Stimulated activated CD8-positive, alpha-beta memory T cell treated with anti-CD3 and anti-CD28 coated beads, Interleukin-4, amount 100 ng/mL, for 1 hour (primary cell): Measurements from ENCODE around the gene HPGDS.
"Not testable (repeated sequence)": the region's sequence is repeated elsewhere in the genome, so short reads cannot be mapped to it uniquely, and the experiment has no call there.

Experiments
- DNase-seq, 2 donors: peaks; one replicate each; pipeline ENCODE4 v3.0.0-alpha.2; 2020; ENCODE audit warnings: low read depth in 2 of 2, low spot score in 1 of 2

The HPGDS gene

DNA sequence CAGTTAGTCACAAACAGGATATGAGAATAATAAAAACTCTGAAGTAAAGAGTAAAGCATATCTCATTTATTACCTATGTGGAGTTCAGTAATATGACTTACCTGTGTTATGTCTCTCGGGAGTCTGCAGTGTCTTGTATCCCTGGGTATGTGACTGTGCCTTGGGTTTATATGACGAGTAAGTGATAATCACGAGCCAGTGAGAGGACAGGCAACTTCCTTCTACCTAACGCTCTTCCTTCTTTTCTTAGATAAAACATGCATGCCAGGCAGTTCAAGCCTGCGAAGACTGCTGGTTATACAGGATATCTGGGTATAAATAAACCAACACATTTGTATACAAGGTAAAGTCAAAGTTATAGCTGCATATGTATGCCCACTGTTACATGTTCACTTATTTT lies at the start of gene HPGDS:
Gene HPGDS (minus strand): TSS at position 143 of the 400 bp plus-strand sequence. CDS start 8,207 bp downstream, outside the sequence.
- DNase-seq: no peak

DNA sequence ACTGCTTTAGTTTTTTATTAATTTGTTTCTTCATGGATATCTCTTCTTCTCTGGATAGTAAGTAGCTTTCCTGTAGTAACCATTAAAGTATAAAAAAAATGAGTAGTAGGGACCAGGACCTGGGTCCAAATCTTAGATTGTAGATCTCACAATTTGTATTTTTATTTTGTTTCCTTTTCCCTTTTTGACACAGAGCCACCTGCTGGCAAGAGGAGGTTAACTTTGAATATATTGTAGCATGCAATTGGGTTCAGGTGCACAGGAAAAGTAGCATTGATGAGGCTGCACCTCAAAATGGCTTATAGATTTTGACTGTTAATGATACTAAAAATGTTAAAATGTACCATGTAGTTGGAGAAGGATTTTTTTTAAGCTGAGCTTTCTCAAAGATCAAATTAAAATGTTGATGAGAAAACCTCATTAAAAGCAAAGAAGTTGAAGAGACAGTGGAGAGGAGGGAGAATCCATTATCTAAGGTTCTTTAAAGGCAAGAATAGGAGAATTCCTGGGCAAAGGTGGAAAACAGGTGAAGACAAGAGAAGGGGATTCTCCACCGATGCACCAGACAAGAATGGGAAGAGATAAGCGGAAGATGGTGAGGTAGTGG lies 48.3 kb upstream of the HPGDS start:
- no peak for DNase-seq

DNA sequence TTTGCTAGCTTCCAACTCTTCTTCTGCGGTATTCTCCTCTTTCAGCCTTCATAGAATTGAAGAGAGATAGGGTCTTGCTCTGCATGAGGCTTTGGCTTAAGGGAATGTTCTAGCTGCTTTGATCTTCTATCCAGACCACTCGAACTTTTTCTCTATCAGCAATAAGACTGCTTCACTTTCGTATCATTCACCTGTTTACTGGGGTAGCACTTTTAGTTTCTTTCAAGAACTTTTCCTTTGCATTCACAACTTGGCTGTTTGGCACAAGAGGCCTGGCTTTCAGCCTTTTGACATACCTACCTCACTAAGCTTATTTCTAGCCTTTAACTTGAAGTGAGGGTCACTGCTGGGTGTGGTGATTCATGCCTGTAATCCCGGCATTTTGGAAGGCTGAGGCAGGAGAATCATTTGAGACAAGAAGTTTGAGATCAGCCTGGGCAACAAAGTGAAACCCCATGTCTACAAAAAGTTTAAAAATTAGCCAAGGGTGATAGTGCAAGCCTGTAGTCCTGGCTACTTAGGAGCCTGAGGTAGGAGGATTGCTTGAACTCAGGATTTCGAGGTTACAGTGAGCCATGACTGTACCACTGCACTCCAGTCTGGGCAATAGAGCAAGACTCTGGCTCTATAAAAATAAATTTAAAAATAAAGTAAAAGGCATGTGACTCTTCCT lies 47.1 kb upstream of the HPGDS start:
- DNase-seq: no peak

GRCh38 chr4:94387965-94388364 lies 45.3 kb upstream of the HPGDS start:
- not testable (repeated sequence) for DNase-seq

DNA sequence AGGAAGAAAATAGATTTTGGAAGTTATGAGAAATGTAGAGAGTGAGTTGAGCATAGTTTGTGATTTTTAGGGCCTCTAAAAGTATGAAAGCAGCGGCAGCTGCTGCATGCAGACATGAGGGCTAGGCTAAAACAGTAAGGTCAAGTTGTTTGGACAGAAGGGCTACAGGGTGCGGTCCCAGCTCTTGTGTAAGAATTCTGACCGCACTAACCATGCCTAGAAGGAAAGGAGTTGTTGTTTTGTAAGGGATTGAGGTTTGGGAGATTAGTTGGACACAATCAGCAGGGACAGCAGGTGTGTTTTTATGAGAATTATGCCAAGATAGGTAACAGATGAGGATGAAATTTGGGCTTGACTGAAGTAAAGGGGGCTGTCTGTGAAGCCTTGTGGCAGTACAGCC lies 42.8 kb upstream of the HPGDS start:
- DNase-seq: not testable (repeated sequence)

DNA sequence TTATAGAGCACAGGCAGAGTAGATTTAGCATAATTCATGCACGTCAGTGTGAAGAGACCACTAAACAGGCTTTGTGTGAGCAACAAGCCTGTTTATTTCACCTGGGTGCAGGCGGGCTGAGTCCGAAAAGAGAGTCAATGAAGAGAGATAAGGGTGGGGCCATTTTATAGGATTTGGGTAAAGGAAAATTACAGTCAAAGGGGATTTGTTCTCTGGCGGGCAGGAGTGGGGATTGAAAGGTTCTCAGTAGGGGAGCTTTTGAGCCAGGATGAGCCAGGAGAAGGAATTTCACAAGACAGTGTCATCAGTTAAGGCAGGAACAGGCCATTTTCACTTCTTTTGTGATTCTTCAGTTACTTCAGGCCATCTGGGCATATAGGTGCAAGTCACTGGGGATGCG lies 40.3 kb upstream of the HPGDS start:
- DNase-seq: not testable (repeated sequence)

GRCh38 chr4:94378047-94378446 lies 35.4 kb upstream of the HPGDS start:
- no peak for DNase-seq

GRCh38 chr4:94377294-94377693 lies 34.7 kb upstream of the HPGDS start:
- DNase-seq: no peak

DNA sequence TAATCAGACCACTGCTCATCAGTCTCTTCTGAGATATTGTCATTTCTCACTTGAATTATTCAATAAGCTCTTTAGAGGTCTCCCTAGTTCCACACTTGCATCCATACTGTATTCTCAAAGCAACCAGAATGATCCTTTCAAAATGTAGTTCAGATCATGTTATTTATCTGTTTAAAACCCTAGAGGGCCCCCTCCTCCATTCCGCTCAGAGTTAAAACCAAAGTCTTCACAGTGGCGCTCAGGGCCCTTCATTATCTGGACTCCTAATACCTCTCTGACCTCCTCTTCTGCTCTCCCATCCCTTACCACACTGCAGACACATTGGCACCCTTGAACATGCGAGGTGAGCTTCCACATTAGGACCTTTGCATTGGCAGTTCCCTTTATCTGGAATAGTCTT lies 32.7 kb upstream of the HPGDS start:
- DNase-seq: no peak

- no peak for DNase-seq
Observed at GRCh38 chr4:94373752-94374151, 31.1 kb upstream of the HPGDS start.

- DNase-seq: no peak
Observed at GRCh38 chr4:94372991-94373390, 30.4 kb upstream of the HPGDS start.

DNA sequence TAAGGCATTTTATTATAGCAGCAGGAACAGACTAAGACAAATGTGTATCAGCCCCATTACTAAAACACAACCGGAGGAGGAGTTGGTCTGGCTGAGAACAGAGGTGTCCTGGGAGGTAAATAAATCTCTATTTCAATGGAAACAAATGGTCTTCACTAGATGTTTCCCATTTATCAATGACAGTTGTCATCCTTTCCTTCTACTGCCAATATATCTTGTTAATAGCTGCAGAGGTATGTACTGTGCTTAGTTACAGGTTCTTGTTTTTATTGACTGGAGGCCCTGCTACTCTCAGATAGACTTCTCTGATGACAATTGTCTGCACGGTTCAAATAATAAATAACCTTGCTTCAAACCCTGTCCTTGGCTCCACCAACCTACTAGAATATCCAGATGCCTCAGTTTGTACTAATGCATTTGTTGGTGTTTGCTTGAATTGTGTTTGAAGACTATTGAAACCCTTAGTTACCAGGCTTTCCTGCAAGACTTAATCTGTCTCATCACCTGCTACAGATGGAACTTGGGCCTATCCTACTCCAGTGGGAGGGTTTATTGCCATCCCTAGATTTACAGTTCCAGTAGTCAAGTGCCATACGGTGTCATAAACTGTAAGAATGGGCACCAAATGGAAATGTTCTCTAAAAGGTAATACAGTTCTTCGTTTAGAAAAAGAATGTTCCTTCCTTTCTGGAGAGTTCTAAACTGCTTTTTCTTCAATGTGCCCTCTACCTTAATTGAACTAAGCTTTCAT lies 29.8 kb upstream of the HPGDS start:
- no peak for DNase-seq

- no peak for DNase-seq
Observed at GRCh38 chr4:94371290-94371689, 28.7 kb upstream of the HPGDS start.

DNA sequence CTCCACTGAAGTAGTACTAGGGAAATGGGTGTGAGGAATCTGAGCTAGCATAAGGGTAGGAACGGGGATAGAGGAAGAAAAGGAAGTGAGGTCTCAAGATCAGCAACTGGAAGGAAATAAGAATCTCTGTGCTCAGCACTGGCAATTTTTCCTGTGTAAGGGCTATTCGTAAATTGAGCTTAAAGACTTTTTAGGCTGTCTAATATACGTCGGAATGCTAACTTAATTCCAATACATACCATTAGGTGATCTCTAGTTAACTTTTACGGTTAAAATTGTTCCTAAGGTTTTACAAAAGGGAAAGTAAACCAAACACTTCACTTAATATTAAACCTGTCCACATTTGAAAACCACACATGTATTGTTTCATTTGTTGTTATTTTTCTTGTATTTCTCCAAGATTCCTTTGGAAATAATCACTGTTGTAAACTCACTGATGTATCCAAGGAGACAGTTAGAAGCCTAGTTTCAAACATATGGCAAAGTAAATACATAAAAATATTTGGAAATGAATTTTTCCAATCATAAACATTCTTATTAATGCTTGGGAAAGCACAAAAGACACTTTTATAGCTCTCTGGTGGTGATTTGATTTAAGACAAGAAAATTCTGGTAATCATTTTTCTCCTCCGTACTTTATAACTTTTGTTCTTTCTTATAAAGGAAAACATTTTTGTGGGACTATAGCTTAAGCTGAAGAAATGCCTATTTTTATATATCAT lies 28.1 kb upstream of the HPGDS start:
- DNase-seq: no peak

- DNase-seq: no peak
Observed at GRCh38 chr4:94369046-94369445, 26.4 kb upstream of the HPGDS start.

- DNase-seq: no peak
Observed at GRCh38 chr4:94368459-94368858, 25.8 kb upstream of the HPGDS start.

GRCh38 chr4:94365304-94365703 lies 22.7 kb upstream of the HPGDS start:
- DNase-seq: no peak

GRCh38 chr4:94364527-94364926 lies 21.9 kb upstream of the HPGDS start:
- no peak for DNase-seq

DNA sequence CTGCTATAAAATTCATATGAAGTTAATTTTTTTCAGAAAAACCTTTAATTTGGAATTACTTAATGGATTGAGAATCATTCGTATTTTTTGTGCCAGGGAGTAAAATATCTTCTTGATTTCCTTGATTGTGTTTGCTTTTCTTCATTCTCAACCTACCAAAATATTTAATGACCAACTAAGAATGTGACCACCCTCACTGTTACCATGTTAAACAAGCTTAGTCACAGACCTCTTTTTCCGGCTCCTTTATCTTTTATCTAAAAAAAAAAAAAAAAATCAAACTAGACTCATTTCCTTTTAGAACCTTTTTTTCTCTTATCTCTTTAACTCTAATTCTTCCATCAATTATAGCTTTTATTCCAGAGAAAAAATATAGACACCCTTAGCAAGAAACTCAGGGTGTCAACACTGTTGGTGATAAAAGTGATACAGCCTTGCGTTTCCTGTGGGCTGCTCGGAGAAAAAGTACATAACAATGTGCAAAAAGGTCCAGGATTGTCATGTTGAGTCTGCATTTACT lies 20.6 kb upstream of the HPGDS start:
- DNase-seq: no peak

DNA sequence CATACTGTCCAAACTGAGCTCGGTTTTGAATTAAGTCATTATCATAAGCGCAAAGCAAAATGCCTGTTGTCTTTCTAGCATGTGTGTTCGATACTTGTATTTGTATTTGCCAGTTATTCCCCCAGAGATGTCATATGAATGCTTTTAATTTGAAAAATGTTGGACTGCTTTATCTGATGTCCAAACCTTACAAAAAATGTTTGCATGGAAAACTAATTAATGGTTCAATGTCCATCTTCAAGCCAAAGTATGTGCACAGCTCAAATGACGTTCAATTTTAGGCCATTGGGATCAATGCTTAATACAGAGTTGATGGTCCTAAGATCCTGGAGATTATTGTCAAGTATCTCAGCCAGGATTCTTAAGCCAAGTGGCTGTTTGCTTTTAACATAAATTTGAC lies 17.2 kb upstream of the HPGDS start:
- no peak for DNase-seq

GRCh38 chr4:94359221-94359620 lies 16.6 kb upstream of the HPGDS start:
- DNase-seq: no peak
